Upper lobe of right lung (tissue), 1 donor: Measurements from ENCODE around the gene ODAD2. TPM values are rescaled to one million over a fixed set of nuclear protein-coding genes. Genes with fewer than 3 reads are reported as not detected.
A peak's percentile ranks its signal among the peaks of the same experiment; 100 is the strongest.

Experiments
- ATAC-seq: fragments of 200-7000 bp; cut with Tn5 transposase; one replicate; pipeline ENCODE4 v1.9.1; 2020; ENCODE audit warnings: mild to moderate bottlenecking, moderate library complexity
- DNase-seq: peaks from one replicate; pipeline ENCODE4 v3.0.0-alpha.2; 2020
- H3K27ac ChIP-seq: fragments of 200-600 bp; one replicate; pipeline ENCODE4 v1.8.0; 2022
- H3K27me3 ChIP-seq: fragments of 200-600 bp; one replicate; pipeline ENCODE4 v1.8.0; 2022; ENCODE audit warnings: mild to moderate bottlenecking
- H3K36me3 ChIP-seq: fragments of 200-600 bp; one replicate; pipeline ENCODE4 v1.8.0; 2022
- H3K4me1 ChIP-seq: fragments of 200-600 bp; one replicate; pipeline ENCODE4 v1.8.0; 2022
- H3K4me3 ChIP-seq: fragments of 200-600 bp; one replicate; pipeline ENCODE4 v1.8.0; 2022; ENCODE audit warnings: mild to moderate bottlenecking
- H3K9me3 ChIP-seq: fragments of 200-600 bp; one replicate; pipeline ENCODE4 v1.8.0; 2022
- intact Hi-C: fragments of 100-400 bp; cut with DNase I; formaldehyde crosslinking; loops from one replicate; pipeline ENCODE4 v1.11.0; 2022
- long read RNA-seq: library from polyadenylated mRNA; unstranded; transcript quantifications from one replicate; pipeline ENCODE4 v2.0.0, GENCODE V29; 2021
- total RNA-seq: library from RNA; stranded (reverse); fragmentation: NEBNext Ultra II Directional; extraction: Animal tissue kit (Norgen Biotek cat#: 25700); gene quantifications from one replicate; pipeline ENCODE4 v1.2.1, GENCODE V29; 2021
- TF ChIP-seq, protein P1 (sequence below): fragments of 200-600 bp; IDR thresholded peaks from one replicate; pipeline ENCODE4 v1.8.0; 2022; ENCODE audit warnings: antibody characterized with exemption
- donor health status: DM: no; HTN: yes; CAD: no; lungs with severe emphysema.

The ODAD2 gene, protein sequence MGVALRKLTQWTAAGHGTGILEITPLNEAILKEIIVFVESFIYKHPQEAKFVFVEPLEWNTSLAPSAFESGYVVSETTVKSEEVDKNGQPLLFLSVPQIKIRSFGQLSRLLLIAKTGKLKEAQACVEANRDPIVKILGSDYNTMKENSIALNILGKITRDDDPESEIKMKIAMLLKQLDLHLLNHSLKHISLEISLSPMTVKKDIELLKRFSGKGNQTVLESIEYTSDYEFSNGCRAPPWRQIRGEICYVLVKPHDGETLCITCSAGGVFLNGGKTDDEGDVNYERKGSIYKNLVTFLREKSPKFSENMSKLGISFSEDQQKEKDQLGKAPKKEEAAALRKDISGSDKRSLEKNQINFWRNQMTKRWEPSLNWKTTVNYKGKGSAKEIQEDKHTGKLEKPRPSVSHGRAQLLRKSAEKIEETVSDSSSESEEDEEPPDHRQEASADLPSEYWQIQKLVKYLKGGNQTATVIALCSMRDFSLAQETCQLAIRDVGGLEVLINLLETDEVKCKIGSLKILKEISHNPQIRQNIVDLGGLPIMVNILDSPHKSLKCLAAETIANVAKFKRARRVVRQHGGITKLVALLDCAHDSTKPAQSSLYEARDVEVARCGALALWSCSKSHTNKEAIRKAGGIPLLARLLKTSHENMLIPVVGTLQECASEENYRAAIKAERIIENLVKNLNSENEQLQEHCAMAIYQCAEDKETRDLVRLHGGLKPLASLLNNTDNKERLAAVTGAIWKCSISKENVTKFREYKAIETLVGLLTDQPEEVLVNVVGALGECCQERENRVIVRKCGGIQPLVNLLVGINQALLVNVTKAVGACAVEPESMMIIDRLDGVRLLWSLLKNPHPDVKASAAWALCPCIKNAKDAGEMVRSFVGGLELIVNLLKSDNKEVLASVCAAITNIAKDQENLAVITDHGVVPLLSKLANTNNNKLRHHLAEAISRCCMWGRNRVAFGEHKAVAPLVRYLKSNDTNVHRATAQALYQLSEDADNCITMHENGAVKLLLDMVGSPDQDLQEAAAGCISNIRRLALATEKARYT
- 0.64 TPM for total RNA-seq
- long read RNA-seq, result 0 reads

DNA sequence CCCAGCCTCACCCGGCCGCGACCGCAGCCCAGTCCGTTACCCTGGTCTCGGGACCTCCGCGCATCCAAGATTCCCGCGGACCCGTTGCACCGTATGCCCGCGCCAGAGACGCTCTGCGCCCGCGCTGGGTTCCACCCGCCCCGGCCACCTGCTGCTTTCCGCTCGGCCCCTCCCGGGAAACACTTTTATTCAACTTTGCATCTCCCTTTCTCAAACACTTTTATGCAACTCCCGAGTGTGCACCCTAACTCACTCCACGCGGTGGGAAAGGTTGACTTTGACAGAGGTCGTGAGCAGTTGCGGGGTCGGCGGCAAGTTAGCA is at the start of gene ODAD2:
Gene ODAD2 (minus strand): TSS at position 126 of the 322 bp plus-strand sequence. CDS start 3,937 bp downstream, outside the sequence.
- TF ChIP-seq, protein P1, sequence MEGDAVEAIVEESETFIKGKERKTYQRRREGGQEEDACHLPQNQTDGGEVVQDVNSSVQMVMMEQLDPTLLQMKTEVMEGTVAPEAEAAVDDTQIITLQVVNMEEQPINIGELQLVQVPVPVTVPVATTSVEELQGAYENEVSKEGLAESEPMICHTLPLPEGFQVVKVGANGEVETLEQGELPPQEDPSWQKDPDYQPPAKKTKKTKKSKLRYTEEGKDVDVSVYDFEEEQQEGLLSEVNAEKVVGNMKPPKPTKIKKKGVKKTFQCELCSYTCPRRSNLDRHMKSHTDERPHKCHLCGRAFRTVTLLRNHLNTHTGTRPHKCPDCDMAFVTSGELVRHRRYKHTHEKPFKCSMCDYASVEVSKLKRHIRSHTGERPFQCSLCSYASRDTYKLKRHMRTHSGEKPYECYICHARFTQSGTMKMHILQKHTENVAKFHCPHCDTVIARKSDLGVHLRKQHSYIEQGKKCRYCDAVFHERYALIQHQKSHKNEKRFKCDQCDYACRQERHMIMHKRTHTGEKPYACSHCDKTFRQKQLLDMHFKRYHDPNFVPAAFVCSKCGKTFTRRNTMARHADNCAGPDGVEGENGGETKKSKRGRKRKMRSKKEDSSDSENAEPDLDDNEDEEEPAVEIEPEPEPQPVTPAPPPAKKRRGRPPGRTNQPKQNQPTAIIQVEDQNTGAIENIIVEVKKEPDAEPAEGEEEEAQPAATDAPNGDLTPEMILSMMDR, result no peak
- H3K27ac ChIP-seq, result peak within 1 kb of the TSS; percentile 8
- intact Hi-C loops, result no loop called here
- DNase-seq (no peak), ATAC-seq (no peak)
- H3K4me1 ChIP-seq, result peaks cover 2% of the 10 kb centered on the region
- no peaks in the 10 kb centered on the region for H3K9me3 ChIP-seq
- peaks cover 5% of the 10 kb centered on the region for H3K27me3 ChIP-seq
- H3K4me3 ChIP-seq, result peak within 1 kb of the TSS; percentile 57
- no peaks in the 10 kb centered on the region for H3K36me3 ChIP-seq

DNA sequence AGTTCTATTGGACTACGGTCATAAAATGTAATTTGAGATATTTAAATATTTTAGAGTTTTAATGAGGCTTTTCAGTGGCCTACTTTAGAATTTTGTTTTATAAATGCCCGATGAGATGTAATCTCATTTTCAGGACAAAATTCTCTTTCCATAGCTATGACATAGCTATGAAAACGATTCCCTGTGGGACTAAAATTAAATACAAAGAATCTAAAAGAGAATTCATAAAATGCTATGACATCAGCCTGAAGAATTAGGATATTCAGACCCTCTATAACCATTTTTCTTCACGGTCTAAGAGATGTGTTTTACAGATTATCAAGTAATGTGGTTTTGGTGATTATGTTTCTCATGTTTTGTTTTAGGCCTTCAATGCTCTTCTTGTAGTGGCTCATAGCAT is 48.2 kb upstream of the ODAD2 start:
- no peak for DNase-seq
- H3K4me3 ChIP-seq, result no peak overlapping the region
- H3K9me3 ChIP-seq, result no peaks in the 10 kb centered on the region
- no peak overlapping the region for H3K27ac ChIP-seq
- TF ChIP-seq, protein P1, result no peak
- H3K27me3 ChIP-seq, result no peaks in the 10 kb centered on the region
- ATAC-seq, result no peak
- no peaks in the 10 kb centered on the region for H3K4me1 ChIP-seq
- intact Hi-C loops, result no loop called here
- no peaks in the 10 kb centered on the region for H3K36me3 ChIP-seq

DNA sequence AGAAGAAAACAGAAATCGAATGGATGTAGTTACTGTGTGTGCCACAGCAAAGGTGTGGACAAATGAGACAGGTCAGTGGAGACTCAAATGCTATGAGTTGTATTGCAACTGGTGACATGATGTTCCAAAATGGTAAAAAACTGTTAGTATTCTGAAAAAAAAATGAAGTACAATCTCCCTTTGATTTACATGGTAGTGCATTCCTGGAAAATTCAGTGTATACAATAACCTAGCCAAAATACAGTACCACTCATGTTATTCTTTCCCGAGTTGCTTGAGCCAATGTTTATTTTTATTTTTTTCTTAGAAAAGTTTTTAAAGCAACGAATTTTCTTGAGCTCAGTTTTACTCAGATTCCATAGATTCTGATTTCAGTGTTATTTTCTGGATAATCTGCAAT is 47.7 kb upstream of the ODAD2 start:
- no peak overlapping the region for H3K4me3 ChIP-seq
- H3K36me3 ChIP-seq, result no peaks in the 10 kb centered on the region
- no peaks in the 10 kb centered on the region for H3K27me3 ChIP-seq
- H3K4me1 ChIP-seq, result no peaks in the 10 kb centered on the region
- TF ChIP-seq, protein P1, result no peak
- intact Hi-C loops, result no loop called here
- H3K27ac ChIP-seq, result no peak overlapping the region
- H3K9me3 ChIP-seq, result no peaks in the 10 kb centered on the region
- ATAC-seq (no peak), DNase-seq (no peak)

DNA sequence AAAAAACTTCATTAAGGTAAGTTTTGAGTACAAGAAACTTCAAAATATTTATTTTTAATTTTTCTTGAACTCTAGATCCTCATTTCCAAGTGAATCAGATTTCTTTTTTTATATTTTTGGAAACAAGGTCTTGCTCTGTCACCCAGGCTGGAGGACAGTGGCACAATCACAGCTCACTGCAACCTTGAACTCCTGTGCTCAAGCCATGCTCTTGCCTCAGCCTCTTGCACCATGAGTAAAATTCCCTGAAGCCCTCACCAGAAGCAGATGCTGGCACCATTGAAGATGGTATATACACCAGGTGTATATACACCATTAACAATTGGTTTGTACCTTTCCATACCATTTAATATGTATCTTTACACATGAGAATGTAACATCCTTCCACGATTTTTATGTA is 45.1 kb upstream of the ODAD2 start:
- Histone ChIP-seq H3K27ac (no peak overlapping the region), H3K4me1 (no peaks in the 10 kb centered on the region), H3K27me3 (no peaks in the 10 kb centered on the region), H3K9me3 (no peaks in the 10 kb centered on the region), H3K36me3 (no peaks in the 10 kb centered on the region), H3K4me3 (no peak overlapping the region)
- no peak for ATAC-seq
- intact Hi-C loops, result no loop called here
- DNase-seq, result no peak
- TF ChIP-seq, protein P1, result no peak

DNA sequence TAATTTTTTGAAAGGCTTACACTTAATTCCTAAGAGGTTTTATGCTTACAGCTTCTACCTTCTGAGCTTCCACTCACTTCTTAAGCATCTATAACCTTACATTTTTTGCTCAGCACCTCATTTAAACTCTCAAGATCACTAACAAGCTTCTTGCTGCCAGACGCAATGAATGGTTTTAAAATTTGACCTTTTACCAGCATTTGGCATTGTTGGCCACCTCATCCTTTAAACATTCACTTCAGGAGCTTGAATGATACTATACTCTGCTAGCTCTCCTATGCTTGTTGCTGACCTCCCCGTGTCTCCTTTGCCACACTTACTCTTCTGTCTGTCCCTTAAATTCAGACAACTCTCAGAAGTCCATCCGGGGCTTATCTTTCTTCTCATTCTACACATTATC is 37.7 kb upstream of the ODAD2 start:
- H3K27ac ChIP-seq, result no peak overlapping the region
- TF ChIP-seq, protein P1, result no peak
- no peaks in the 10 kb centered on the region for H3K36me3 ChIP-seq
- no peaks in the 10 kb centered on the region for H3K4me1 ChIP-seq
- no peak for ATAC-seq
- no peaks in the 10 kb centered on the region for H3K9me3 ChIP-seq
- H3K4me3 ChIP-seq, result no peak overlapping the region
- DNase-seq, result no peak
- intact Hi-C loops, result no loop called here
- no peaks in the 10 kb centered on the region for H3K27me3 ChIP-seq
